GM18499 (cell line): ENCODE data around the gene CCDC182.

Source experiments
- ATAC-seq: cut with Tn5 transposase; IDR thresholded peaks from one replicate; pipeline ENCODE4 v1.9.1; 2021; ENCODE audit warnings: moderate number of reproducible peaks; ENCODE audit not compliant: insufficient read depth, unreplicated experiment

Gene CCDC182

DNA sequence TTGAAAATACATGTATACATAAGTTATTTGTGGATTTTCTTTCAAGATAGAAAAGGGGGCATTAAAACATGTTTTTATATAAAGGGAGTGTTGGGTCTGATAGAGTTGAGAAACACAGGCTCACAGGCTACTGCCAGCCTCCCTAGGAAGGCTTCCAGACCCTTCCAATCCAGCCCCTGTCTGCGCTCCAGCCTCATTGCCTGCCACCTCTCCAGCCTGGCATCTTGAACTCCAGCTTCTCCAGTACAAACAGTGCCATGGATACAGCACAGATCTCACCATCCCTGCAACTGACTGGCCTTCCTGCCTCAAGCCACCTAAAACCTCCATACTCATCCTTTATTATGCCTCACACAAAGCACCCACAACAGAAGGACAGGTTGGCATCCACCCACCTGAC lies 40.7 kb downstream of the CCDC182 start:
- no peak for ATAC-seq

- no peak for ATAC-seq
These were observed 41.8 kb downstream of the CCDC182 start for GRCh38 chr17:57703273-57703672.

DNA sequence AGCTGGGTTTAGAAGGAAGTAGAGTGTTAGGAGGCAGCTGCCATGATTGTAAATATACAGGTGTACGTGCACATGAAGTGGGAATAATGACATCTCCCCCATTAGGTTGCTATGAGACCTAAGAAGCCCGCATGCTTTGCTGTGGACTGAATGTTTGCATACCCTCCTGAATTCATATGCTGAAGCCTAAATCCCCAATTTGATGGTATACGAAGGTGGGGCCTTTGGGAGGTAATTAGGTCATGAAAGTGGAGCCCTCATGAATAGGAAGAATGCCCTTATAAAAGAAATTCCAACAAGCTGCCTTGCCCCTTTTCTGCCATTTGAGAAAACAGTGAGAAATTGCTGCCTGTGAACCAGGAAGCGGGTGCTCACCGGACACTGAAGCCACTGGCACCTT lies 44.0 kb downstream of the CCDC182 start:
- no peak for ATAC-seq

DNA sequence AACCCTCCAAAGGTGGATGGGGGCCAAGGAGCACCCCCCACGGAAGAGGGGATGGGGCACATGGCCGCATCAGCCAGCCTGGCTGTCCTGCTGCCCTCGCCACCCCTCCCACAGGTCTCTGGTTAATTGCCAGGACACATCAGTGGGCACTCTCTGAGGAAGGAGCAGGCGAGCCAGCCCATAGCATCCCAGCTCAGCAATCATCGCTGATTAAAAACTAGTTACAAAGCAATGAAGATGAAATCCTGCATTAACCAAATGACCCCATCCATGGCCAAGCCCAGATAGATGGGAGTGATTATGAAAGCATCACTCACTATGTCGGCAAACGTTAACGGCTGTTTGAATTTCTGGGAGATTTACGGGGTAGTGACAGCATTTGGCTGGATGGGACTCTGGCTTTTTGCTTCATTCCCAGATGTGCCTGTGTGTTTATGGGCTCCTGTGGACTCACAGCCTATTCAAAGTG lies 45.3 kb downstream of the CCDC182 start:
- ATAC-seq, result no peak

DNA sequence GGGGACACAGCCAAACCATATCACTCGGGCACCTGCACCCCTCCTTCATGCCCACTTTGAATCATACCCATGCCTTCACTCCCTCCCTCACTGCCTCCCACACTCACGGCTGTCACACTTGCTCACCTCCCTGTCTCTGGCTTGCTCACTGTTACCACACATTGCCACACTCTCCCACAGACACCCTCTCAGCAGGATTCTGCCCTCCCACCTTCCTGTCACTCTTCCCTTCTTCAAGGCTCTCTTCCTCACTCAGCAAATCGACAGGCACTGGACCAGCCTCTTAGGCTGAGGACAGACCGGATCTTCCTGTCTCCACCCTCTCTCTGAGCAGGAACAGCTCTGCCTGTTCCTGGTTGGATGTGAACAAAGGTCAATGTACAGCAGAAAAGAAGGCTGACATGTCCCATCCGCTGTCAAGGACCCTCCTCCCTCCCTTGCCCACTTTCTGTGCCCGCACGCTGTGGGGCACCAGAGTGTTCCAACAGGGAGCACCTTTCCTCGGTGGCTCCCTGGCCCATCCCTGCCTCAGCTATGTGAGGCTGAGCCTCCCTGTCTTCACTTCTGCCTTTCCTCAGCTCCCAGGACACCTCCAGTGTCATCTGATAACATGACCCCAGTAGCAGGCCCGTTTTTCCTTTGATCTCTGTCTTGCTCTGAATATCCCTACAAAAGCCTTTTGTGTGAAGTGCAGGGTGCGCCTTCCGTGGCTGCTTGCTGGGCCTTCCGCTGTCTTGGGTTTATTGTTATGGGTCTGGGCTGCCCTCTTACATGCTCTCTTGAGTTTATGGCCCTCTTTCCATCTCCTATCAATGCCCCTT lies 47.0 kb downstream of the CCDC182 start:
- ATAC-seq, result no peak

DNA sequence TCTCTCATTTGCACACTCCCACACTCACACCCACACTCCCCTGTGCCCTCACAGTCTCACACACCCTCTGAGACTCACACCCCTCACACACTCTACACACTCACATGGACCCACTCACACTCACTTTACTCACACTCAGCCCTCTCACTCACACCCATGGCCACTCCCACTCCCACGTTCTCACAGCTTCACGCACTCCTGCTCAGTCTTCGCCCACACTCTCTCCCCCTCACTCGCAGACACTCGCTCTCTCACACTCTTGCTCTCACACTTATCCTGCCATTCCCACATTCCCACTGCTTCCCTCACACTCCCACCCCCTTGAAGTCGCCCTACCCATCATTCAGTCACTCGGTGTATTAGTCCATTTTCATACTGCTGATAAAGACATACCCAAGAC lies 47.9 kb downstream of the CCDC182 start:
- ATAC-seq, result no peak

- ATAC-seq, result no peak
These were observed 49.0 kb downstream of the CCDC182 start for GRCh38 chr17:57696050-57696449.
